A549 (cell line): ENCODE data around the gene MFF.

Source experiments
- BHLHE40 ChIP-seq: IDR thresholded peaks from 2 replicates; pipeline ENCODE4 v1.6.1; 2012; ENCODE audit warnings: low read depth, low read length, inconsistent platforms
- CHD2 ChIP-seq: fragments of 150-350 bp; IDR thresholded peaks from 2 replicates; pipeline ENCODE4 v1.6.1; 2014; ENCODE audit warnings: low read length; ENCODE audit not compliant: partially characterized antibody
- EP300 ChIP-seq, 2 experiments: fragments of >200 bp; sonication (Bioruptor Twin); formaldehyde crosslinking; IDR thresholded peaks; 2 replicates in 1 of 2; 3 replicates in 1 of 2; pipeline ENCODE4 v1.6.1; 2016 to 2017
- FOSL2 ChIP-seq, 2 experiments: fragments of 450-650 bp in 1 of 2; fragments of >200 bp in 1 of 2; sonication (Bioruptor Twin) in 1 of 2; formaldehyde crosslinking; IDR thresholded peaks; 2 replicates each; pipeline versions ENCODE4 v1.5.0 to v1.6.1; 2016 to 2020; ENCODE audit warnings: mild to moderate bottlenecking in 1 of 2, moderate library complexity in 1 of 2
- JUNB ChIP-seq: fragments of >200 bp; sonication (Bioruptor Twin); formaldehyde crosslinking; IDR thresholded peaks from 2 replicates; pipeline ENCODE4 v1.6.1; 2016
- POLR2A ChIP-seq: IDR thresholded peaks from 2 replicates; pipeline ENCODE4 v1.6.1; 2012; ENCODE audit warnings: mild to moderate bottlenecking, low read length
- RAD21 ChIP-seq, 2 experiments: fragments of >200 bp in 1 of 2; sonication (Bioruptor Twin) in 1 of 2; formaldehyde crosslinking in 1 of 2; IDR thresholded peaks in 1 of 2; conservative IDR thresholded peaks in 1 of 2; 2 replicates in 1 of 2; 3 replicates in 1 of 2; pipeline ENCODE4 v1.6.1; 2012 to 2018; ENCODE audit warnings: inconsistent platforms in 1 of 2
- RCOR1 ChIP-seq: fragments of 150-350 bp; IDR thresholded peaks from 2 replicates; pipeline ENCODE4 v1.6.1; 2014; ENCODE audit warnings: antibody characterized with exemption, low read length, low read depth
- ZNF302 ChIP-seq: fragments of 250-450 bp; sonication (Bioruptor Pico); IDR thresholded peaks from 2 replicates; pipeline ENCODE4 v1.9.0; 2021; ENCODE audit warnings: inconsistent platforms, mild to moderate bottlenecking, moderate library complexity
- TF ChIP-seq, protein P1 (sequence below): fragments of >200 bp; sonication (Bioruptor Twin); formaldehyde crosslinking; IDR thresholded peaks from 3 replicates; pipeline ENCODE4 v1.5.1; 2016
- TF ChIP-seq, protein P2 (sequence below): IDR thresholded peaks from 2 replicates; pipeline ENCODE4 v1.6.1; 2012

DNA sequence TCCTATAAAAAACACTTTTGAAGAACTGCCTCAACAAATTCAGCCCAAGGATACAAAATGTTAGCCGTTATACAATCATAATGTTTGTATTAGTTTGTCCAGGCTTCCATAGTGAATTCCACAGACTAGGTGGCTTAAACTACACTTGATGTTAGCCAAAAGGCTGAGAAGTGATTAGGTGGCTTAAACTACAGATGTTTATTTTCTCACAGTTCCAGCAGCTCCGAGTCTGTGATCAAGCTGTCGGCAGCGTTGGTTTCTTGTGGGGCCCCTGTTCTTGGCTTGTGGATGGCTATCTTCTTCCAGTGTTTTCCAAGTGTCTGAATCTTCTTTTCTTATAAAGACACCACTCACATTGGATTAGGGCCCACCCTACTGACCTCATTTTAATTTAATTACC, 31.5 kb upstream of the MFF start:
- TF ChIP-seq, protein P1, sequence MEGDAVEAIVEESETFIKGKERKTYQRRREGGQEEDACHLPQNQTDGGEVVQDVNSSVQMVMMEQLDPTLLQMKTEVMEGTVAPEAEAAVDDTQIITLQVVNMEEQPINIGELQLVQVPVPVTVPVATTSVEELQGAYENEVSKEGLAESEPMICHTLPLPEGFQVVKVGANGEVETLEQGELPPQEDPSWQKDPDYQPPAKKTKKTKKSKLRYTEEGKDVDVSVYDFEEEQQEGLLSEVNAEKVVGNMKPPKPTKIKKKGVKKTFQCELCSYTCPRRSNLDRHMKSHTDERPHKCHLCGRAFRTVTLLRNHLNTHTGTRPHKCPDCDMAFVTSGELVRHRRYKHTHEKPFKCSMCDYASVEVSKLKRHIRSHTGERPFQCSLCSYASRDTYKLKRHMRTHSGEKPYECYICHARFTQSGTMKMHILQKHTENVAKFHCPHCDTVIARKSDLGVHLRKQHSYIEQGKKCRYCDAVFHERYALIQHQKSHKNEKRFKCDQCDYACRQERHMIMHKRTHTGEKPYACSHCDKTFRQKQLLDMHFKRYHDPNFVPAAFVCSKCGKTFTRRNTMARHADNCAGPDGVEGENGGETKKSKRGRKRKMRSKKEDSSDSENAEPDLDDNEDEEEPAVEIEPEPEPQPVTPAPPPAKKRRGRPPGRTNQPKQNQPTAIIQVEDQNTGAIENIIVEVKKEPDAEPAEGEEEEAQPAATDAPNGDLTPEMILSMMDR: no peak
- TF ChIP-seq POLR2A: no peak
- TF ChIP-seq ZNF302 (CRISPR knock-in tag): no peak
- no peak for TF ChIP-seq RAD21 (conservative IDR thresholded peaks at IDR 0.05 in 1 of 2, IDR thresholded peaks at IDR 0.05 in 1 of 2)
- no peak for TF ChIP-seq BHLHE40
- TF ChIP-seq CHD2: no peak
- TF ChIP-seq, protein P2, sequence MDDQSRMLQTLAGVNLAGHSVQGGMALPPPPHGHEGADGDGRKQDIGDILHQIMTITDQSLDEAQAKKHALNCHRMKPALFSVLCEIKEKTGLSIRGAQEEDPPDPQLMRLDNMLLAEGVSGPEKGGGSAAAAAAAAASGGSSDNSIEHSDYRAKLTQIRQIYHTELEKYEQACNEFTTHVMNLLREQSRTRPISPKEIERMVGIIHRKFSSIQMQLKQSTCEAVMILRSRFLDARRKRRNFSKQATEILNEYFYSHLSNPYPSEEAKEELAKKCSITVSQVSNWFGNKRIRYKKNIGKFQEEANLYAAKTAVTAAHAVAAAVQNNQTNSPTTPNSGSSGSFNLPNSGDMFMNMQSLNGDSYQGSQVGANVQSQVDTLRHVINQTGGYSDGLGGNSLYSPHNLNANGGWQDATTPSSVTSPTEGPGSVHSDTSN: no peak
- TF ChIP-seq JUNB: no peak
- TF ChIP-seq RCOR1: no peak
- TF ChIP-seq EP300 (IDR thresholded peaks at IDR 0.05): no peak
- no peak for TF ChIP-seq FOSL2 (IDR thresholded peaks at IDR 0.05)
- TF ChIP-seq FOSL2 (CRISPR knock-in tag; IDR thresholded peaks at IDR 0.05): no peak
